Activated CD4-positive, alpha-beta T cell treated with anti-CD3 and anti-CD28 coated beads, Interleukin-2, amount 50 U/mL, for 4 hours (primary cell): ENCODE measurements around the gene IL17RC.
"Not testable (repeated sequence)": the region's sequence is repeated elsewhere in the genome, so short reads cannot be mapped to it uniquely, and the experiment has no call there.

ENCODE experiments used
- DNase-seq, 2 experiments: peaks; one replicate each; pipeline ENCODE4 v3.0.0-alpha.2; 2020

IL17RC gene

DNA sequence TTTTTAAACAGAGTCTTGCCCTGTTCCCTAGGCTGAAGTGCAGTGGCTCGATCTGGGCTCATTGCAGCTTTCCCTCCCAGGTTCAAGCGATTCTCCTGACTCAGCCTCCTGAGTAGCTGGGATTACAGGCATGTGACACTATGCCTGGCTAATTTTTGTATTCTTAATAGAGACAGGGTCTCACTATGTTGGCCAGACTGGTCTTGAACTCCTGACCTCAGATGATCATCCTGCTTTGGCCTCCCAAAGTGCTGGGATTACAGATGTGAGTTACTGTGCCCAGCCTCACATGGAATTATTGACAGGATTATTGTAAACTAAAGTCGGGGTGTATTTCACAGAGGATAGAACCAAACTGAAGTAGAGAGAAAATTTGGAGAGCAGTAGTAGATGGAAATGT lies 21.2 kb upstream of the IL17RC start:
- DNase-seq: not testable (repeated sequence)

DNA sequence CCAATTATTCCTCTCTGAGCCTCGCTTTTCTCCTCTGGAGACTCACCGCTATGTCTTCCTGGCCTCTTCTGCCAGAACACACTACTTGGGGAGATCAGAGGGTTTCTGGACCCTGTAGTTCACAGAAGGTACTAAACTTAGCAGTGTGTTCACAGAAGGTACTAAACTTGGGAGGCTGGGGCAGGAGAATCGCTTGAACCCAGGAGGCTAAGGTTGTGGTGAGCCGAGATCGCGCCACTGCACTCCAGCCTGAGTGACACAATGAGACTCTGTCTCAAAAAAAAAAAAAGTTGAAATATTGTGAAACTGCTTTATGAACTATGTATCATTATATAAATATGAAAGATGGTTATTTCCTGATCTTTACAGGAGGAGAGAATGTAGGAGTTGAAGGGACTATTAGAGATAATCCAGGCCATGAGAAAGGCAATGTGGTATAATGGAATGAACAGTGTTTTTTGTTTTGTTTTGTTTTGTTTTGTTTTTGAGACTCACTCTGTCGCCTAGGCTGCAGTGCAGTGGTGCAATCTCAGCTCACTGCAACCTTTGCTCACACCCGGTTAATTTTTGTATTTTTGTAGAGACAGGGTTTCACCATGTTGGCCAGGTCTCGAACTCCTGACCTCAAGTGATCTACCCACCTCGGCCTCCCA lies 20.0 kb upstream of the IL17RC start:
- DNase-seq: not testable (repeated sequence)

DNA sequence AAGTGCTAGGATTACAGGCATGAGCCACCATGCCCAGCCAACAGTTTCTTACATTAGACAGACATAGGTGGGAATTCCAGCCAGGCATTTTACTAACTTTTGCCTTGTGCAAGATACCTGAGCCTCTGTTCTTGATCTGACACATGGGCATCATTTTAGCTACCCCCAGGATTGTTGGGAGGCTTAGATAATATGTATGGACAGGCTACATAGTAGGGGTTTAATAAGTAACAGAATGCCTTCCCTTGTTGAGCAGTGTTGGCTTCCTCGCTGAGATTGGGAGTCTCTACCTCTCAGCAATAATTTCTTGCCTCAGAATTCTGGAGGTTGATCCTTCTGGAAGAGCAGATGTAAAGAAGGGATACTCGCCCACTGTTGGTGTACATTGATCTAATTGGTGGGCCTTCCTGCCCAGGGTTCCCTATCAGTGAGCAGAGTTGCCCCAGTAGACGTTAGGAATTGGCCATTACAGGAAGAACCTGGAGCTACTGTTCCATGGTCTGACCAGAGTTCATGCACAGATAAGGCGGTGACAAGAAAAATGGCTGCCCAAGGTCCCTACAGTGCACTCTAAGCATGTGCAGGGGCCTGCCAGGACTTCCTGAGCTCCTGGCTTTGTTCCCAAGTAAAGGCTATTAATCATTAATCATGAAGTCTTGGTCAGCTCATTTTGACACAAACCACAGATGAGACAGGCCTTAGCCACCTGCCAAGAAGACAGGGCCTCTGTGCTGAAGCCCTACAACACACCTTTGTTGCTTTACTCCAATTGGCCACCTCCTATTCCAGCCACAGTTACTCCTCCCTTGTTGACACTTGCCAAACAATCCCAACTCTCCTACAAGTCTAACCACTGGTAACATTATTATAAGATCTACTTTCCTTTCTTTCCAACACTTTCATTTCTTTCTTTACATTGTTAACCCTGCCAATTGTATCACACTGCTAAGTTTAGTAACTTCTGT lies 19.2 kb upstream of the IL17RC start:
- no peak for DNase-seq

DNA sequence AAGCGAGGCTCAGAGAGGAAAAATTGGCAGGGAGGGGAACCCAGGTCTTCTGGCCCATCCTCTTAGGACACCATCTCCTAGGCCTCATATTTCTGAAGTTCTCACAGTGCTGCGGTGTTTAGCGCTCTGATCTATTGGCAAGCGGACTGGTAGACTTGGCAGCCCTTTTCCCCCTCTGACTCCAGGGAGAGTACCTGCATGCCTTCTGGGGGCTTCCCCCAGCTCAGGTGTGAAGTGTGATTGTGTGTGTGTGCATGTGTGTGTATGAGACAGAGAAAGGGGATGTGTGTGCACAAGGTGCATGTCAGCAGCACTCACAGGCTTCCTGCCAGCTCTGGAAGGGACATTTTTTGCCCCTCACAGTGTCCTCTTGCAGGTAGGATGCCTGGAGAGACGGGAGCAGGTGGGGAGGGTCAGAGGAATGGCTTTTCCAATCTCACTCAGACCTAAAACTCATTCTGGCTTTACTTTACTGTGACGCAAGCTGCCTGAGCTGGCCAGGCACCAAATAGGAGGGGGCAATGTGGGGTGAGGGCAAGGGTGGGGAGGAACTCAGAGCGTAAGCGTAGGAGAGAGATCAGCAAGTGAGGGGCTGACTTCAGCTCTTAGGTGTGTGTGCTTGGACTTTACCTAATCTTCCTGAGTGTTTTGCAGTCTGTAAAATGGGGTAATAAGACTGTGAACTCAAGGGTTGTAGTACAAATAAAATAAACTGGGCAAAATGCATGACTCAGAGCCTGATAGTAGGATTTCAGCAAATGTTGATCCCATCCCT lies 18.2 kb upstream of the IL17RC start:
- DNase-seq: no peak

DNA sequence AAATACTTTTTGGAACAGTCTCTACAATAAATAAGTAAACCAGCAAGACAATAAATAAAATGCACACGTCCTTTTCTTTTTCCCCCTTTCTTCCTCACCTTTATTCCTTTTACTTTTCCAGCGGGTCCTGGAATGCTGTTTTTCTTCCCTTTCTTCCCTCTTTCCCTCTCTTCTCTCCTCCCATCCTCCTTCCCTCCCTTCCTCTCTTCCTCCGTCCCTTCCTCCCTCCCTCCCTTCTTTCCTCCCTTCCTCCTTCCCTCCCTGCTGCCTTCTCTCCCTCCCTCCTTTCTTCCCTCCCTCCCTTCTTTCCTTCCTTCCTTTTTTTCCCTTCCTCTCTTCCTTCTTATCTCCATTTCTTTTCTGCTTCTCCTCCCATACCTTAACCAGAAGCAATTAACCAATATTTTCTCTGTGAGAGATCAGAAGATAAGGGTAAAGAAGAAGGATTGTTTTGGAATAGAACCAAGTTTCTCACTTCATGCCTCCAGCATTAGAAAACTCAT lies 17.6 kb upstream of the IL17RC start:
- no peak for DNase-seq

DNA sequence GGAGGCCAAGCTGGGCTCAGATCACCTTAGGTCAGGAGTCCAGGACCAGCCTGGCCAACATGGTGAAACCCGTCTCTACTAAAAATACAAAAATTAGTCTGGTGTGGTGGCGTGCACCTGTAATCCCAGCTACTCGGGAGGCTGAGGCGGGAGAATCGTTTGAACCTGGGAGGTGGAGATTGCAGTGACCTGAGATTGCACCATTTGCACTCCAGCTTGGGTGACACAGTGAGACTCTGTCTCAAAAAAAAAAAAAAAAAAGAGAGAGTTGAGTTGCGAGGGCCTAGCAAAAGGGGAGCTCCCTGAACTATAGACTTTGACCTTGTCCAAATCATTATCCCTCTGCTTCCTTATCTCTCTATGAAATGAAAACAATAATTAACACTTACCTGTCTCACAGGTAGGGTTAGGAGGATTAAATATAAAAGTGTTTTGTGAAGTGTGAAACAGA lies 15.9 kb upstream of the IL17RC start:
- DNase-seq: not testable (repeated sequence)

DNA sequence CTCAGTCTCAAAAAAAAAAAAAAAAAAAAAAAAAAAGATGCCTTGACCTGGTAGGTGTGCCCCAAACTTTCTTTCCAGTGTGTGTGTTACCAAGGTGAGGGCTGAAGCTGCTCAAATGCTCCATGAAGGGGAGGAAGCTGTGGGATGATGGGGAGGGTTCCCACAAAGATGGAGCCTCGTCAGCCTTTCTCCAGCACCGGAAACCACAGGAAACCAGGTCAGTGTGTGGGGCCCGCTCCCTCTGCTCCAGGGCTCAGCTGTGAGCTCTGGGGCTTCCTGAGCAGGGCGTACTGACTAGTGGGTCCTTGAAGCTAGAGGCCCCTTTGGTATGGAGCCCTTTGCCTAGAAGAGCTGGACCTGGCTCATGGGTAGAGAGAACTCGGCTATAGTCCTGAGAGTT lies 14.9 kb upstream of the IL17RC start:
- DNase-seq: peak; percentile 23 to 27

DNA sequence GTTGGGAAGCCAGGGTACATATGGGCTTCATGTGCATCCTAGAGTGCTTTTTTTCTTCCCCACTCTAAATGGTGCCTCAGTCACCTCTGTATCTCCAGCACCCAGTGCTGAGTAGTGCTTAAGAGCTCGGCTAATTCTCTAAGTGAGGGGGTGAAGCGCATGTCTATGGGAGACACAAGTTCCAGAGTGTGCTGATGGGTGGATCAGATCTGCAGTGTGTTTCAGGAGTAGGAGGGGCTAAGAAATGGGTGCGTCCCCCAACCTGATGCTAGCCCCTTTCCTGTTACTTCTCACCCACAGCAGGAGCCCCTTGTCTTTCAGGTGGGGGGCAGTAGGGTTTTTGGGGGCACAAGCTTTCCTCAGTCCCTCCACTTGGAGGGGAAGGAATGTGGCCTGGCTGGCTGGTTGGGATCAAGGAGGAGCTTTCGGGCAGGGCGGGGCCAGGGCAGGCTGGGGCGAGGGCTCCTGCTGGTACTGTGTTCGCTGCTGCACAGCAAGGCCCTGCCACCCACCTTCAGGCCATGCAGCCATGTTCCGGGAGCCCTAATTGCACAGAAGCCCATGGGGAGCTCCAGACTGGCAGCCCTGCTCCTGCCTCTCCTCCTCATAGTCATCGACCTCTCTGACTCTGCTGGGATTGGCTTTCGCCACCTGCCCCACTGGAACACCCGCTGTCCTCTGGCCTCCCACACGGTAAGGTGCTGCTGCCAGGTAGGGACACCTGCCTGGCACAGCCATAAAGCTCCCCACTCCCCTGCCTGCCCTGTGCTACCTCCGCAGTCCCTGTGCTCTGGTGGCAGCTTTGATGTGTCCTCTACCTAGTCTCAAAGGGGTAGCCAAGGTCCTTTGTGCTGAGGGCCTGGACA lies 14.3 kb upstream of the IL17RC start, which contains the start of gene IL17RE:
TSS of gene IL17RE (plus strand) at position 477 of the 866 bp plus-strand sequence. CDS start at position 562, 85 bp downstream.
- no peak for DNase-seq

DNA sequence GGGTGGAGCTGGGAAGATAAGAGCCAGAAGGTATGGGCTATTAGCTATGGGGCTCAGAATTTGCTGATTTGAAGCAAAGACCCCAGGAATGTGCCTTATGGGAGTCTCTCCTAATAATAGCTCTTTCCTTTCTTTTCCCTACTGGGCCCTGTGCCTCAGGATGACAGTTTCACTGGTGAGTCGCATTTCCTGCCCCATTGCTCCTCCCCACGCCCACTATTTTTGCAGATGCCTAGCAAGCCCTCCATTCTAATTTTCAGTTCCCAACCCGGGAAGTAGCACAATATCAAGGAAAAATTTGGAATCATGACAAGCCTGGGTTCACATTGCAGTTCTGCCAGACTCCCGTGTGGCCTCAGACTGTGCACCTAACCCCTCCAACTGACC lies 13.7 kb upstream of the IL17RC start:
- no peak for DNase-seq

DNA sequence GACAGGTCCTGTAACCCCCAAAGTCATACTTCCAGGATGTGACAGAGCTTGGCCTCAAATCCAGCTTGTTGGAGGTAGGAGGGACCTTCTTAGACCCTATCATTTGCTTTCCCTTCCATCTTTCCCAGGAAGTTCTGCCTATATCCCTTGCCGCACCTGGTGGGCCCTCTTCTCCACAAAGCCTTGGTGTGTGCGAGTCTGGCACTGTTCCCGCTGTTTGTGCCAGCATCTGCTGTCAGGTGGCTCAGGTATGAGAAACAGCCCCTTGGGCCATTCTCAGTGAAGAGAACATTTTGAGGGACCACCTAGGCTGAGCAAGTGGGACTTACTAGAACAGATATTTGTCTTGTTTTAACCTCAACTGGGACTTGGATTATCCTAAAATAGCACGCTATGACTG lies 13.0 kb upstream of the IL17RC start:
- no peak for DNase-seq

DNA sequence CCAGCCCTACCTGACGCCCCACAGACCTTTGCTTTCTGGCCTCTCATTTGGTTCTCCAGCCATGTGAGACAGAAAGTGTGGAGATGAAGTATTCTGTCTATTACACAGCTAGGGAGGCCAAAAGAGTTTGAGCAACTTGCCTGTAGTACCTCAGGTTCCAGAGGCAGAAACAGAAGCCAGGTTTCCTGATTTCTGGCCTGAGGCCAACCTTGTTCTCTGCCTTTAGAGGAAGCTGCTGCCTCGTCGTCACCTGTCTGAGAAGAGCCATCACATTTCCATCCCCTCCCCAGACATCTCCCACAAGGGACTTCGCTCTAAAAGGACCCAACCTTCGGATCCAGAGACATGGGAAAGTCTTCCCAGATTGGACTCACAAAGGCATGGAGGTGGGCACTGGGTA lies 10.4 kb upstream of the IL17RC start:
- no peak for DNase-seq

DNA sequence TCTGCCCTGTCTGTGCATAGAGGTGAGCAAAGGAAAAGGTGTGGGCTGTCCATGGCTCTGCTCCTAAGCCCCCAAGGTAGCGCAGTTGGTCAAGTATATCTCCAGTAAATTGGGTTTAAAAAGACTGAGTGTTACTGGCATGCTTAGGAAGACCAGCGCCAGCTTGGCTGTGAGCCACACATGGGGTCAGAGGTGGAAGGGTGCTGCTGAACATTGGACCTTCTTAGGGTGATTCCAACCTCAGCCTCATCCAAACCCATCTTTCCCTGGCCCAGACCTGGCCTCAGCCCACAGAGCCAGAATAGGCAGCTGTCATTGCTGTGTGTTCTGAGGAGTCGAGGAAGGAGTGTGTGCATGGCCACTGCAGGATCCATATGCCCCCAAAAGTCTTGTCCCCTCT lies 8.6 kb upstream of the IL17RC start:
- DNase-seq: no peak

DNA sequence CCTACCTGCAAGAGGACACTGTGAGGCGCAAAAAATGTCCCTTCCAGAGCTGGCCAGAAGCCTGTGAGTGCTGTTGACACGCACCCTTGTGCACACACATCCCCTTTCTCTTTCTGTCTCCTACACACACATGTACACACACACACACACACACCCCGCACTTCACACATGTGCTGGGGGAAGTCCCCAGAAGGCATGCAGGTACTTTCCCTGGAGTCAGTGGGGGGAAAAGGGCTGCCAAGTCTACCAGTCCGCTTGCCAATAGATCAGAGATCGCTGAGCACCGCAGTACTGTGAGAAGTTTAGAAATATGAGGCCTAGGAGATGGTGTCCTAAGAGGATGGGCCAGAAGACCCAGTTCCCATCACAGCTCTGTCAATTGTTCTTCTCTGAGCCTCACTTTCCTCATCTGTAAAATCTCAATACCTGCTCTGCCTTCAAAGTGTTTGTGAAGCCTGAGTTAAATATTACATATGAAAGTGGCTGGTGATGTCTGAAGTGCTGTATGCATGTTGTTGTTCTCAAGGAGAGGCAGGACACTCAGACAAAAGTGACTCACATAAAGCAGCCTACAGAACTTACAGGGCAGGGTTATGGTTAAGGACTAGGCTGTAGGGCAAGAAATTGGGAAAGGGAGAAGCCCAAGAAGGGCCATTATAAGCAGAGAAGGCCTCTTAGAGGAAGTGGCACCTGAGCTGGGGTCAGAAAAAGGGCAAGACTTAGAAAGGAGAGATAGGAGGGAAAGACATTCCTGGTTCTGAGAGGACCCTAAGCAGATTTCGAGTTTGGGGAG lies 7.5 kb upstream of the IL17RC start:
- DNase-seq: no peak

DNA sequence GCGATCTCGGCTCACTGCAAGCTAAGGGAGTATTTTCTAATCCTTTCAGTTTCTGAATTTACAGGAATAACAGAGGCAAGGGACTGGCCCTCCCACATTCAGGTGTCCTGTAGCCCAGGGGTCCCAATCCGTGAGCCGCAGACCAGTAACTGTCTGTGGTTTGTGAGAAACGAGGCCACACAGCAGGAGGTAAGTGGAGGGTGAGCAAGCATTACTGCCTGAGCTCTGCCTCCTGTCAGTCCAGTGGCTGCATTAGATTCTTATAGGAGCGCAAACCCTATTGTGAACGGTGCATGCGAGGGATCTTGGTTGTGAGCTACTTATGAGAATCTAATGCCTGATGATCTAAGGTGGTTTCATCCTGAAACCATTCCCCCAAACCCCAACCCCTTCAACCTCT lies 5.0 kb upstream of the IL17RC start:
- DNase-seq: no peak

DNA sequence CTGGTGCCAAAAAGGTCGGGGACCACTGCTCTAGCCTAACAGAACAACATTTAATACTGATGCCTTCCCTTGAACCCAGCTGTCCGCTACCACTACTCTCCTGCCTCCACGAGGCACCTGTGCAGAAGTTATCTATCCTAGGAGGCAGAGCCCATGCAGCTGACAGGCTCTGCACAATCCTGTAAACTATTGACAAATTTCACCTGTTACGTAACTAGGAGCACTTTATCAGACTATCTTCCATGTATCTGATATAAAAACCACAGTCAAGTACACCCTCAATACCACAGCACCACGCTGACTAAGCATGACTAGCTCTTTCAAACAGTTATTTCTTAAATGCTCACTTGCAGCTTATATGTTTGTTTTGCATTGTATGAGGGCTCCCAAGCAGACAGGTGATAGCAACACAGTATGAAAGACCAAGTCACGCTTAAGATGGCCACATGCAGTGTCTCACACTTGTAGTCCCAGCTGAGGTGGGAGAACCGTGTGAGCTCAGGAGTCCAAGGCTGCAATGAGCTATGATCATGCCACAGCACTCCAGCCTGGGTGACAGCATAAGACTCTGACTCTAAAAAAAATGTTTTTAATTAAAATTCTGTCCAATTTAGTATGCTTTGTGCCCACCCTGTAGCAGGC lies 4.5 kb upstream of the IL17RC start:
- no peak for DNase-seq

DNA sequence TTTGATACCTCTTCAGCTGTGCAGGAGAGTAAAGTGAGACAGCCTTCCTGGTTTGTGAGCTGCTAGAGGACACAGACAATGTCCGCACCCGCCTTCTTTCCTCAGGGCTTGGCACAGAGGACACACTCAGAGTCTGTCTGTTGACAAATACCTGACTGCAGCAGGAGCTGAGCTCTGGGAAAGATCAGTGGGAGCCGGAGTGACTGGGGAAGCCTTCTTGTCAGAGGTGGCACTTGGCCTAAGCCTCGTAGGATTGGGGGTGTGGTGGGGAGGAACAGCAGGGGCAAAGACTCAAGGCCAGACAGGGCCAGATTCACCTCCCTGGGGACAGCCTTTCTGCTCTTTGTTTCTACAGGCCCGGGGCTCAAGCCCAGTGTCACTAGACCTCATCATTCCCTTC lies 3.3 kb upstream of the IL17RC start:
- DNase-seq: no peak

DNA sequence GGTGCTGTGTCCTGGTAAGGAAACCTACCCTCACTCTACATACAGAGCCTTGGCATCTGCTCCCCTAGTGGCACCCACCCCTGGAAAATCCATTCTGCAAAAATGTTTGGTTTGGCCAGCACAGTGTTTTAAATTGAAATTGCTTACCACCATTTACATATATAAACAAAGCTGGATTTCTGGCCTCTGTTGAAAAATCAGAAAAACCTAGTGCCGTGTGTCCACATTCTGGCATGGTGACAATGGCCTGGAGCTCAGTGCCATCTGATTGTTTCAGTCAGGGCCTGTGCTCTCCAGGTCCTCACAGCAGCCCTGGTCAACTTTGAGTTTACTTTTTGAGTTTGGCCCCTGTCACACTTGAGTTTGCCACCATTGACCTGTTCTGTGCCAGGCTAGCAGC lies 2.9 kb upstream of the IL17RC start:
- DNase-seq: no peak

DNA sequence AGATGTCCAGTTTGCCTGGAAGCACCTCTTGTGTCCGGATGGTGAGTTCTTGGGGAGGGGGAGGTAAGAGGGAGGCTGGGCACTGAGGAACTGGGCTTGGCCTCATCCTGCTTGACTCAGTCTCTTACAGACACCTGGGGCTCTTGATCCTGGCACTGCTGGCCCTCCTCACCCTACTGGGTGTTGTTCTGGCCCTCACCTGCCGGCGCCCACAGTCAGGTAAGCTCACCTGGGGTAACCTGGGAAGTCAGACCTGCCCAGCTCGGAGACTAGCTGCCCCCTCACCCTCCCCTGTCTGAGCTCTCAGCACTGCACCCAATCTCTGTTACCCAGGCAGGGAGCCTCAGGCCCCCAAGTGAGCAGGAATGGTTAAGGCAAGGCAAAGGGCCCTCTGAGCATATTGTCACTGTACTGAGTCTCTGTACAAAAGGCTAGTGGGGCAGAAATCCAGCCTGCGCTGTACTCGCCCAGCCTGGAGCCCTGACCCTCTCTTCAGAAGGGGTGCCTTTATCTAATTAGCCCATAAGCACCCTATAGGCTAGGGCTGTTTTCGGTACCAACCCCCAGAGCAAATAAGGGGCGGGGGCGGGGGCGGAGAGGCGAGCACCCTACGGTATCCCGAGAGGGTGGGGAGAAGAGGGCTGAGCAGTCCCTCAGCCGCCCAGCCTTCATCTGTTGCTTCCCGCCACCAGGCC lies 2.2 kb upstream of the IL17RC start:
- no peak for DNase-seq

DNA sequence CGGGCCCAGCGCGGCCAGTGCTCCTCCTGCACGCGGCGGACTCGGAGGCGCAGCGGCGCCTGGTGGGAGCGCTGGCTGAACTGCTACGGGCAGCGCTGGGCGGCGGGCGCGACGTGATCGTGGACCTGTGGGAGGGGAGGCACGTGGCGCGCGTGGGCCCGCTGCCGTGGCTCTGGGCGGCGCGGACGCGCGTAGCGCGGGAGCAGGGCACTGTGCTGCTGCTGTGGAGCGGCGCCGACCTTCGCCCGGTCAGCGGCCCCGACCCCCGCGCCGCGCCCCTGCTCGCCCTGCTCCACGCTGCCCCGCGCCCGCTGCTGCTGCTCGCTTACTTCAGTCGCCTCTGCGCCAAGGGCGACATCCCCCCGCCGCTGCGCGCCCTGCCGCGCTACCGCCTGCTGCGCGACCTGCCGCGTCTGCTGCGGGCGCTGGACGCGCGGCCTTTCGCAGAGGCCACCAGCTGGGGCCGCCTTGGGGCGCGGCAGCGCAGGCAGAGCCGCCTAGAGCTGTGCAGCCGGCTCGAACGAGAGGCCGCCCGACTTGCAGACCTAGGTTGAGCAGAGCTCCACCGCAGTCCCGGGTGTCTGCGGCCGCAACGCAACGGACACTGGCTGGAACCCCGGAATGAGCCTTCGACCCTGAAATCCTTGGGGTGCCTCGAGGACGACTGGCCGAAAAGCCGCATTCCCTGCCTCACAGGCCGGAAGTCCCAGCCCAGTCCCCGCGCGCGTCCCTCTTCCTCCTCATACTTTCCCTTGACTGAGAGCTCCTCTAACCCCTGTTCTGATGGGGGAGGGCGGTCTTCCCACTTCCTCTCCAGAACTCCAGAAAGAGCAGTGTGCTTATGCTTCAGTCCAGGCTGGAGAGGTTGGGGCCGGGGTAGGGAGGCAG lies 1.4 kb upstream of the IL17RC start:
- peak in 1 of 2 experiments; percentile 18 for DNase-seq
